Activated naive CD8-positive, alpha-beta T cell treated with anti-CD3 and anti-CD28 coated beads, Interleukin-2, amount 50 U/mL, for 24 hours (primary cell): ENCODE results near the gene CHADL.
"Not testable (repeated sequence)": the region's sequence is repeated elsewhere in the genome, so short reads cannot be mapped to it uniquely, and the experiment has no call there.

Experiments
- ATAC-seq: fragments of 150-1000 bp; cut with Tn5 transposase; one replicate; pipeline ENCODE4 v1.10.0; 2021
- DNase-seq: peaks from one replicate; pipeline ENCODE4 v3.0.0; 2021
- H3K27ac Mint-ChIP-seq: one replicate; pipeline ENCODE4 v1.8.0; 2021; ENCODE audit warnings: mild to moderate bottlenecking, mixed read lengths
- H3K27me3 Mint-ChIP-seq: one replicate; pipeline ENCODE4 v1.8.0; 2021; ENCODE audit warnings: mixed read lengths
- H3K36me3 Mint-ChIP-seq: one replicate; pipeline ENCODE4 v1.8.0; 2021; ENCODE audit warnings: low read depth, mixed read lengths
- H3K4me1 Mint-ChIP-seq: one replicate; pipeline ENCODE4 v1.8.0; 2021; ENCODE audit warnings: mixed read lengths
- H3K4me3 Mint-ChIP-seq: one replicate; pipeline ENCODE4 v1.8.0; 2021; ENCODE audit warnings: mild to moderate bottlenecking, moderate library complexity, mixed read lengths
- H3K9me3 Mint-ChIP-seq: one replicate; pipeline ENCODE4 v1.8.0; 2021; ENCODE audit warnings: mixed read lengths

CHADL gene

DNA sequence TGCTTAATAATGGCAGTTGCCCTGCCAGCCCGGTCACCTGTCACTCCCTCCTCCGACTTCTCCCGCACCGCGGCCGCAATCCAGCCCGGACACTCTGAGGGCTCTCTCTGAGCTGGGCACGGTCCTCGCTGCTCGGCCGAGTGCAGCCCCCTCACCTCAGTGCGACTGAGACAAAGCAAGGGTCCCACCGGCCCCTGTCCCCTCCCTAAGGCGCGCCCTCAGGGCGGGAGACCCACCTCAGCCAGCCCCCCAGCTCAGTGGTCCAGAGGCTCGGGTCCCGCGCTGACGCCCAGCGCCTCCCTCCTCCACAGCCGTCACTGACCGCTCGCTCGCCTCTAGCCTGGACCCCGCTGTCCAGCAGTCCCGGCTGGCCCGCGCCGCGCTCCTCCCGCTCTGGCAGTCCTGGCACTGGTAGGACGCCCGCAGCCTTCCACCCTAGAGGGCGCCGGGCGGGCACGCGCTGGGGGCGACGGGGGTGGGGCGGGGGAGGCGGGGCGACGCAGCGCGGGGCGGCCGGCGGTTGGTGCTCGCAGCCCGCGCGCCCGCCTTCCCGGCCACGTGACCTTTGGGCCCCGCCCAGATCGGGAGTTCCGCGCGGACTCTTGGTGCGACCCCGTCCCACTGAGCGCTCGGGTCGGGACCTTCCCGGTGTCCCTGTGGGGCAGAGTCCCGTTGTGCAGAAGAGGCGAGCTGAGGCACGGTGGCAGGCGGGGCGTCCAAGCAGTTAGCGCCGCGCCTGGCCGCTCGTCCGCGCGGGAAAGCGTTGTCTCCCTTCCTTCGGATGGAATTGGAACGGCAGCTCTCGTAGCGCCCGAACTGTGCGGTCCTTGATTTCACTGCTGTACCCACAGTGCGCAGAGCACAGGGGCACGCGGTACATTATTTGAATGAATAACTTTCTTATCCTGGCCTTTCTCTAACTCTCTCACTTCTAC lies 43.4 kb downstream of the CHADL start:
- Mint-ChIP-seq H3K36me3 (no peaks in the 10 kb centered on the region), H3K27me3 (peaks cover 12% of the 10 kb centered on the region), H3K9me3 (no peaks in the 10 kb centered on the region), H3K27ac (no peak overlapping the region), H3K4me3 (peak overlapping the region; percentile 84), H3K4me1 (peaks cover 12% of the 10 kb centered on the region)
- peak; percentile 90 for DNase-seq
- ATAC-seq: peak; percentile 90

DNA sequence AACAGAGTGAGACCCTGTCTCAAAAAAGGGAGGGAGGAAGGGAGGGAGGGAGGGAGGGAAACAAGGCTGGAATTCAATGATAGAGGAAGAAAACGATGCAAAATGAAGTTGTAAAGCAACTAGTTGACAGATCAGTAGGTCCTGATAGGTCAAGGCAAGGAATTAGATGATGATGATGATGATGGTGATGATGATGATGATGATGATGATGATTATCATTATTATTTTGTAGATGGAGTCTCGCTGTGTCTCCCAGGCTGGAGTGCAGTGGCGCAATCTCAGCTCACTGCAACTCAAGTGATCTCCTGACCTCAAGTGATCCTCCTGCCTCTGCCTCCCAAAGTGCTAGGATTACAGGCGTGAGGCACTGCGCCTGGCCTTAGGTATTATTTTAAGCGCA lies 46.9 kb downstream of the CHADL start:
- Mint-ChIP-seq H3K27ac (no peak overlapping the region), H3K4me3 (no peak overlapping the region), H3K9me3 (no peaks in the 10 kb centered on the region), H3K36me3 (no peaks in the 10 kb centered on the region), H3K27me3 (peaks cover 4% of the 10 kb centered on the region), H3K4me1 (peaks cover 12% of the 10 kb centered on the region)
- no peak for DNase-seq
- no peak for ATAC-seq

DNA sequence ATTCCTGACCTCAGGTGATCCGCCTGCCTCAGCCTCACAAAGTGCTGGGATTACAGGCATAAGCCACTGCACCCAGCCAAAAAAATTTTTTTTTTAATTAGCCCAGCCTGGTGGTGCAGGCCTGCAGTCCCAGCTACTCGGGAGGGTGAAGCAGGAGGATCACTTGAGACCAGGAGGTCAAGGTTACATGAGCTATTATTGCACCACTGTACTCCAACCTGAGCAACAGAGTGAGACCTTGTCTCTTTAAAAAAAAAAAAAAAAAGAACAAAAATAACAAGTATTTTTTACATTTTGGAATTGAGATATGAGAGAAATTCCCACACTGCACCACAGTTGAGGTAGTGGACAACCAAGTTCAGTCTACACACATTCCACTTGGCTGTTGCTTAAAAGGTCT lies 49.3 kb downstream of the CHADL start:
- Mint-ChIP-seq H3K27me3 (no peaks in the 10 kb centered on the region), H3K9me3 (no peaks in the 10 kb centered on the region), H3K4me1 (peaks cover under 1% of the 10 kb centered on the region), H3K36me3 (no peaks in the 10 kb centered on the region), H3K27ac (no peak overlapping the region), H3K4me3 (no peak overlapping the region)
- no peak for DNase-seq
- no peak for ATAC-seq

DNA sequence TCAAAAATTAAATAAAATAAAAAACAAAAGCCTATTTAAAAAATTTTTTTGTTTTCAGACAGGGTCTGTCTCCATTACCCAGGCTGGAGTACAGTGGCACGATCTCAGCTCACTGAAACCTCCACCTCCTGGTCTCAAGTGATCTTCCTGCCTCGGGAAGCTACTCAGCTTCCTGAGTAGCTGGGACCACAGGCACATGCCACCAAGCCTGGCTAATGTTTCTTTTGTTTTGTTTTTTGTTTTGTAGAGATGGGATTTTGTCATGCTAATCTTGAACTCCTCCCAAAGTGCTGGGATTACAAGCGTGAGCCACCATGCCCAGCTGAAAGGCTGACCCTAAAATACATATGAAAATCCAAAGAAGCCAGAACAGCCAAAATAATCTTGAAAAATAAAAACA lies 56.1 kb downstream of the CHADL start:
- no peaks in the 10 kb centered on the region for H3K4me1 Mint-ChIP-seq
- no peaks in the 10 kb centered on the region for H3K9me3 Mint-ChIP-seq
- no peak overlapping the region for H3K27ac Mint-ChIP-seq
- no peak overlapping the region for H3K4me3 Mint-ChIP-seq
- no peaks in the 10 kb centered on the region for H3K36me3 Mint-ChIP-seq
- DNase-seq (no peak), ATAC-seq (no peak)
- H3K27me3 Mint-ChIP-seq: no peaks in the 10 kb centered on the region

DNA sequence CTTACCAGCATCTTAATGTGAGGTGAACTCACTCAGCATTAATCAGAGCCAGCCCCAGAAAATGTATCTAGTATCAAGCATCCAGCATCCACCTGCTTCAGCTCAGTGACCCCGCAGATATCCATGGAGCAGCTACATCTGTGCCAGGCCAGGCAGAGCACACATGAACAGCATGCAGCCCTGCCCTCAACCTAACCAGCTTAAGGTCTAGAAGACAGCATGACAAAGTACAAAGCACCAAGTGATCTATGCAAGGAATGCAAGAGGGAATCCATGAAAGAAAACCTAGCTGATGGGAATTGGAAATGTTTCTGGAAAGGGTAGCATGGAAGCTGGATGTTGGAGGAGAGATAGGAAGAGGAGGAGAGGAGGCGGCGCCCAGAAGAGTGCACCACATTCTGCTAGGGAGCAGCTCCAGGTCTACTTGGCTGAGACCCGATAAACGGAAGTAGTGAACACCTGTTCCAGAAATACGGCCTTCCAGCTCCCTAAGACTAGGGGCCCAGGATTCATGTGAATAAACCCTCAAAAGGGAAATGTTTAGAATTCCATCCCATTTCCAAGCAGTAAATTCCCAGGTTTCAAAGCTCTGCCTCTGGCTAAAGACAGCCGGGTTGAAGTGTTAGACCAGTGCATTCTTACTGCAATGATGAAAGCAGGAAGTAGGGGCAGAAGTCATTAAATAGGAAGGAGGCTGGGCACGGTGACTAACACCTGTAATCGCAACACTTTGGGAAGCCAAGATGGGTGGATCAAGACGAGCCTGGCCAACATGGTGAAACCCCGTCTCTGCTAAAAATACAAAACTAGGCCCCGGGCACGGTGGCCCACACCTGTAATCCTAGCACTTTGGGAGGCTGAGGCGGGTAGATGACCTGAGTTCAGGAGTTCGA lies 59.1 kb downstream of the CHADL start:
- no peak overlapping the region for H3K4me3 Mint-ChIP-seq

DNA sequence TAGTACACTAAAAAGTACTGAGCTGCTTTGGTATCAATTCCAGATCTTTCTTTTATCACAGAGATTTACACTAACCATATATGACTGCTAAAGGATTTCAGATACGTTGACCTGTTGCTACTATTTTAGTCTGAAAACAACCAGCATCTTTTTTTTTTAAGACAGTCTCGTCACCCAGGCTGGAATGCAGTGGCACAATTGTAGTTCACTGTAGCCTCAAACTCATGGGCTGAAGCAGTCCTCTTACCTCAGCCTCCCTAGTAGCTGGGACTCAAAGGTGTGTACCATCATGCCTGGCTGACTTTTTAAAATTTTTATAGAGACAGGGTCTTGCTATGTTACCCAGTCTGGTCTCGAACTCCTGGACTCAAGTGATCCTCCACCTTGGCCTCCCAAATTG lies 59.8 kb downstream of the CHADL start:
- no peaks in the 10 kb centered on the region for H3K27me3 Mint-ChIP-seq
- no peak overlapping the region for H3K4me3 Mint-ChIP-seq
- no peaks in the 10 kb centered on the region for H3K9me3 Mint-ChIP-seq
- ATAC-seq (no peak), DNase-seq (no peak)
- H3K36me3 Mint-ChIP-seq: peaks cover 14% of the 10 kb centered on the region
- no peaks in the 10 kb centered on the region for H3K4me1 Mint-ChIP-seq
- no peak overlapping the region for H3K27ac Mint-ChIP-seq

More for the DNA sequence above, 59.1 kb downstream of the CHADL start:
- Mint-ChIP-seq H3K4me1 (no peaks in the 10 kb centered on the region), H3K9me3 (no peaks in the 10 kb centered on the region), H3K36me3 (peaks cover 10% of the 10 kb centered on the region), H3K27me3 (no peaks in the 10 kb centered on the region), H3K27ac (no peak overlapping the region)
- DNase-seq: no peak
- no peak for ATAC-seq

DNA sequence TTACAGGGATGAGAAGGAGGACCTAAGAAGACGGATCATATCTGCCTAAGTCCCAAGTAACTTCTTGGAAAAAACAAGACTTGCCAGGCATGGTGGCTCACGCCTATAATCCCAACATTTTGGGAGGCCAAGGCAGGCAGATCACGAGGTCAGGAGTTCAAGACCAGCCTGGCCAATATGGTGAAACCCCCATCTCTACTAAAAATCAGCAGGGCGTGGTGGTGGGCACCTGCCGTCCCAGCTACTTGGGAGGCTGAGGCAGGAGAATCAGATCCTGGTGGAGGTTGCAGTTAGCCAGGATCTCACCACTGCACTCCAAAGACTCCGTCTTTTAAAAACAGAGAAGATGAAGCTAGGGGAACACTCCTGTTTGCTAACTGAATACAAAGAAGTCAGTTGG lies 60.4 kb downstream of the CHADL start:
- peaks cover 20% of the 10 kb centered on the region for H3K36me3 Mint-ChIP-seq
- ATAC-seq, H3K27me3 Mint-ChIP-seq, H3K27ac Mint-ChIP-seq, DNase-seq, H3K9me3 Mint-ChIP-seq, H3K4me1 Mint-ChIP-seq, H3K4me3 Mint-ChIP-seq: not testable (repeated sequence)
